HG03135 (cell line): ENCODE results near the gene AUTS2.
"Not testable (repeated sequence)": the region's sequence is repeated elsewhere in the genome, so short reads cannot be mapped to it uniquely, and the experiment has no call there.

Source experiments
- ATAC-seq: cut with Tn5 transposase; IDR thresholded peaks from one replicate; pipeline ENCODE4 v1.9.1; 2021; ENCODE audit warnings: mild to moderate bottlenecking, moderate library complexity; ENCODE audit not compliant: unreplicated experiment

The AUTS2 gene

DNA sequence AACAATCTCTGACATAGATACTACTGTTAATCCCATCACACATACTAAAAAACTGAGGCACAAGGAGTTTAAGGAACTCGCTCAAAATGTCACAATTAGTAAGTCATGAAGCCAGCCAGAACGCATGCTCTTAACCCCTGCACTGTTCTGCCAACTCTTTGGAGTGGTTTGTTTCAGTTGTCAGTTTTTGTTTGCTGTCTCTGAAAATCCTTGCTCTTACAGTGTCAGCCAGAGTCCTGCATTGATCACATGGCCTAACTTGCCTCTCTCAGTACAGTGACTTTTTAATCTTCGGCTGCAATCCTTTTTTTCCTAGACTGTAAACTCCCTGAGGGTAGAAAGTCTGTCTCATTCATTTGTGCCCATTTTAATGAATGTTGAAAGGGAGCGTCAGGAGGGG is 753.8 kb downstream of the AUTS2 start:
- no peak for ATAC-seq

- no peak for ATAC-seq
Observed at GRCh38 chr7:70352906-70353305, 754.6 kb downstream of the AUTS2 start.

DNA sequence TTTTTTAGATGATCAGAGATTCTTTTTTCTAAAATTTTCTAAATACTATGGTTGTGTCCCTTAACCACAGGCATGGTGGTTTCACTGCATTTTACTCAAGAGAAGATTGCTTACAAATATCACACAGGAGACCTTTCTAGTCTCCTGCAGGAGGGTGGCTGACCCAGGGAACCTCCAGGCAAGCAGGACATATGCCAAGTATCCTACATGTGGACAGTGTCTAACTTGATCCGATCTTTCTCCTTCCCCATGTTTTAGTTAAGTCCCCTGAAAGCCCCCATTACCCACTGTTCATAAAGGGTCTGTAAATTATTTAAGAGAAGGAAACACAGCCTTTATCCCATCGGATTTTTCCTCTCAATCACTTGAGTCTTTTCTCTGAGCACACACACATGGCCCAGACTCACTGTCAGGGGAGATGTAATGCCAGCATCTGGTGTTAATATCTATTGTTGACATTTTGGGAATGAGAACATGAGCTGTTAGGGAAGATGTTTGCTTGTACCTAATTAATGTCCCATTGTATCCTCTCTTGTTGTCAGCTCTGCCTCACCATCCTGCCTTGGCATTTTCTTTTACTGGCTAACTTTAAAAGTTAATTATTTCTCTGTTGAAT is 755.2 kb downstream of the AUTS2 start:
- ATAC-seq = no peak

DNA sequence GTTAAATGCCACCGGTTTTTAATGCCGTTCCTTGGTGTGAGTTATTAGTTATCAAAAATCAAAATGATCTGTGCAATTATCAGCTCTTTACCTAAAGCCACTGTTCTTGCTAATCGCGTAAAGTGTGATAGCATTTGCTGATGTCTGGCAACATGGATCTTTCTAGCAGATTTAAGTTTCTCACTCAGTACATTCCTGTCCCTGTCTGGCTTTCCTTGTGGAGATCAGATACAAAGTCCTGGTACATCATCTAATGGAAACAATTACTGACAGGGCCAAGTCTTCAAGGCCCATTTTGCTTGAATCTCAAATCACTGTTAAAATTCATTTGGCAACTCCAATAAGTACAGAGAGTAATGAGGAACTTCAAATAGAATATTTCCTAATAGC is 755.7 kb downstream of the AUTS2 start:
- no peak for ATAC-seq

GRCh38 chr7:70354409-70355169 is 756.3 kb downstream of the AUTS2 start:
- ATAC-seq = no peak

DNA sequence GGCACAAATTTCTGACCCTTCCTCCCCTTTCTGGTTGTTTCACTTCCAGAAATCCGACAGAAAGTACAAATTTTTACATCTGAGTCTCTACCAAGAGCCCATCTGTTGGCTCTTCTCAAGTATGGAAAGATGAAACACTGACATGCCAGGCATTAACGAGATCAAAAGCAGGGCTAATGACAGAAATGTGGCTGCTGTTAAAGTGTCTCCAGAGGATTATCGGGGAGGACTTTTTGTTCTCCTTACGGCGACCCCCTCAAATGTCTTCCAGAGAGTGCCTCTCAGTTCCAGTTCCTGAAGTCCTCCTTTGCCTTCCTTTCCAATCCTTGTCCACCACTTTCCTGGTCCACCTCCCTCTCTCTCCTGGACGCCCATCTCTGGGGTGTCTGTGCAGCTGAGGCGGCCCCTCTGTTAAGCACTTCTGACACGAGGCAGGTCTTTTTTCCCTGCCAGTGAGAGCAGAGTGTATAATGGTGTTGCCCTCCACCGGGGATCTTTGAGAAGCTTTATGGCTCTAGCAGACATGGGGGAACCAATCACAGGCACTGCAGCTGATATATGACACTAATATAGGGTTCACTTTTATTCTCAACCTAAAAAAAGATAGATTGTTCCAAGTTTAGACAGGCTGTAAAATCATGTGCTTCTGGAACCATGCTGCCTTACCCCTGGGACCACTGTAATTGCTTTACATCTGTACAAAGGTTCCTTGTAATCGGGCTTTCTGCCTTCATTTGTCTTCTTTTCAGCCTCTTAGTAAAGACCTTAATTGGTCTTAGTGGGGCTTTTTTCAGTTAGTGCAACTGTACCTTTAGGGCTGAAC is 757.1 kb downstream of the AUTS2 start:
- ATAC-seq = no peak

DNA sequence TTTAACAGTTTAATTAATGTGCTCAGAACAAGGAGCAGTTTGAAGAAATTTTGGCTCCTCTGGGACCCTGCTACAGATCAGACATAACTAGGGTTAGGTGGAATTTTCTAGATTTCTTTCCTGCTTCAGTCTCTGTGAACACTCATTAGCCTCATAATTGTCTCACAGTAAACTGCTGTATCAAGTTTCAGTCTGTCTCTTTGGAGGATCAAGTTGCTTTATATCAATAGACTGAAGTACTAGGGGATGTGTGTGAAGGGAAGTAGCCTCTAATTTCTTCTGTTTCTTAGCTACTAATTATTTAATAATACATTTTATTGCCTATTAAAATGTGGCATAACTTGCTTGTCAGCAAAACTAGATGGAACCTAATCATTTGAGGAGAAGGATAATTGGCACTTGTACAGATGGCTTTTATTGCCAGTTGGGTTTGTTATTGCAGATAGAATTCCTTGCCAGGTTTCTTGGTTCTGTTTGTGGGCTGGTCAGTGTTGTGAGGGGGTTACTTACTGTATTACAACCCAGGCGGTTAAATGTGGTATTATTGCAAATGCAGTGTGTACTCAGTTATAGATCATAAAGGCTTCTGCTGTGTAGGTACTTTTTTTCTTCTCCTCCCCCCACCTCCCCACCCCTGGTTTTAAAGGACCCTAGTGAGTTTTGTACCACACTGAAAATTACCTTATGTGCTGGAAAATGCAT is 758.0 kb downstream of the AUTS2 start:
- no peak for ATAC-seq

DNA sequence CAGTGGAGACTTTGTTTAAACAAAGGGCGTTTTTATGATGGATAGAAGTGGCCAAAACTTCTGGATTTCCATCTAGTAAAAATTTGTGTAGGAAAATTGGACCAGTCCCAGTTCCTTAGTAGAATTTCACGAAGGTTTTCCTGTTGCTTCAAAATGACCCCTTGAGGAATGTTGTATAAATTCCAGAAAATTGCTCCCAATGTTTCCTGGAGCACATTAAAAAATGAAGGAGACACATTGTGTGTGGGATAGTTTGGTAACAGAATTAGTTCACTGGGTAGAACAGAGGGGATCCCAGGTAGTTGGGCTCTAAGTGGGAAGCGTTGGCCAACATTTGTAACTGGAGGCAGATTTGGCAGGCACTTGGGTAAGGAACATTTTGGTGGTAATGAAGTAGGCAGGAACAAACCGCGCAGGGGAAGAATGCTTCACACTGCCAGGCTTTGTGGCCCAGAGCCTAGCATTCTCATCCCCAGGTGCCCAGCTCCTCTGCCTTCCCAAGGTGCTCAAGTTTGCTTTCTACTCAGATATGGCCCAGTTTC is 758.6 kb downstream of the AUTS2 start:
- no peak for ATAC-seq

DNA sequence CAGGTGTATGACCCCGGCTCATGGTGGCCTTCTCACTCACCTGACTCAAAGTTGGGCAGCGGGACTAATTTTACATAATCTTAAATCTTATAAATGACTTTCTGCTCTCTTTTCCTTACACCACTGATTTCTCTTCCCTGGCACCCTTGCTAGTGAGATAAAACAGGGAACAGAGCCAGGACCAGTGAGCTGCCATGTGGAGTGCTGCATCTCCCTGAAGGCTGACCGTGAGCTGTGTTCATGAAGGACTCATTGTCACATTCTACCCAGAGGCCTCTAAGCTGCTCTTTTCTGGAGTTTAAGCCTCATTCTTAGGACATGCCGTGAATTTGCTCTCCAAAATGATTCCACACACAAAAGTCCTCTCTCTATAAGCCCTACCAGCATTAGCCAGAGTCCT is 762.3 kb downstream of the AUTS2 start:
- no peak for ATAC-seq

- no peak for ATAC-seq
Observed at GRCh38 chr7:70361821-70362220, 763.5 kb downstream of the AUTS2 start.

- not testable (repeated sequence) for ATAC-seq
Observed at GRCh38 chr7:70364393-70364792, 766.1 kb downstream of the AUTS2 start.

- no peak for ATAC-seq
Observed at GRCh38 chr7:70371652-70372051, 773.4 kb downstream of the AUTS2 start.

DNA sequence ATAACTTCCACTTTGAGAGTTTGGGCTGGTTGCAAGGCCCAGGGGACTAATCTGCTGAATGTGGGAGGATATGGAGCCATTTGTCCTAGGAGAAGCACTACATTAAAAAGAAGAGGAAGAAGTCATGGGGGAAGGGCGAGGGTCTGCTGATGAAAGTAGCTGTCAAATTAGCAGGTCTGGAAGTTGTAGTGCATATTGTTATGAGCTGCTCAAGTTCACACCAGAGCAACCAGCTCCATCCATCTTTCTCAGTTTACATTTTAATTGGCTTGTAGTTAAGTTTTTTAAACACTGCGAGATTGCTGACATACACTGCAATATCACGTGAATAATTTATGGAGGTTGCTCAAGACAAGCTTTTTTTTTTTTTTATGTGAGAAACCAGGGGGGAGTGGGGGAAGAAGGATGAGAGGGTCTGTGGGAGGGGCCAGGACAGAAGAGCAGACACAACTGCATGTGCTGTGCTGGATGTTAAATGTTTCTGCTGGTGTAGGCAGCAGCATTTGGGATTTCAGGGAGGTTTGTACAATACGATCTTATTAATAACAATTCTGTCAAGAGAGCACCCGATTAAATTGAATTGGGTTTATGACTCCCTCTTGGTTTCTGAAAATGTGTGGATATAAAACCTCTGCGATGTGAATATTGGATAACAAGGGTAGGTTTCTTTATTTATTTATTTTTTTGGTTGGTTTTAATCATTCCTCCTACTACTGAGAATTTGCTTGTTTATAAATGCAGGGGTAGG is 774.7 kb downstream of the AUTS2 start:
- ATAC-seq = no peak

DNA sequence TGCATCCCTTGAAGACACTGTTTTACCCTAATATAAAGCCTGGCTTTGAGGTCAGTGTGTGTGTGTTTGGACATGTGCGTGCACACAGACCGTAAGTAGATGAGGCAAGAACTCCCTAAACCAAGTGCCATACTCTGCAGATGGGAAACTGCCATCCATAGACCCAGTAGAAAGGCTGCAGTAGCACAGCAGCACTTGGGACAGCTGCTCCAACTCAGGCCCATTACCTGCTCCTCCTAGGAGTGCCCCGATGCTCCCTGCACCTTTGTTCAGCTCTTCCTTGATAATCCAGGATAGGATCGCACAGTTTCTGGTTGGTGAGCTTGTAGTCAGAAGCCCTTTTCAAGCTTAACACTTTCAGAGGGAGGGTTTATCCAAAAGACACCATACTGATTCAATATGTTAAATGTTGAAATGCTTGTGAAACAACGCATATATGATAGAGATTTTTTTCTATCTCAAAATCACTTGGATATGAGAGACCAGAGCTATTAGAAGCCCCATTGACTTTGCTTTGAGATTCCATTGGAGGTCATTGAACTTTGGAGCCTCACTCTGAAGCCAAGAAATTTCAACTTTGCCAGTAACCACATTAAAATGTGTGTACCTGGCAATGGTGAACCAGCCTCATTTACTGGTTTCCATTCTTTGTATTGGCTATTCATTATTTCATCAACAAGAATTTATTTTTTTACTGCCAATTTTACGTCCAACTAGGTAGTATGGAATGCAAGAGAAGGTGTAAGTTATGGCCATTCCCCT is 776.7 kb downstream of the AUTS2 start:
- ATAC-seq = no peak

DNA sequence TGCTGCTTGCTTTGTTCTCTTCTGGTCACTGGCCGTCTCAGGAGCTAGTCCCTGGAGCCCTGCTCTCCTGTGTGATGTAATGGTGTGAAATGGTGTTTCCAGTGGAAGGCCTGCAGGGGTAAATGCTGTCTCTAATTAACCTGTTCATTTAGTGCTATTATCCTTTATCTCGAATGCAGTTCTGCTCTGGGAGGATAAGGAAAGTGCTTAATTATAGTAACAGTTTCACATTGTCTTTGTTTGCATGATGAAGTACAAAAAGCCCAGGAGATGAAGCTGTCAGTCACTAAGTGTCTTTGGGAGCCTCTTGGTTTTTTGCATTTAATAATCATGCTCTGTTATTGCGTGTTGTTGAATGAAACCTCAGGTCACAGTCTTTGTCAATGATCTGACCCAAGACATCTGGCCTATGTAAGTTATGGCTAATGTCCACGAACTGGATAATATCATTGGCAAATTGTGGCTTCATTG is 778.3 kb downstream of the AUTS2 start:
- ATAC-seq = no peak

DNA sequence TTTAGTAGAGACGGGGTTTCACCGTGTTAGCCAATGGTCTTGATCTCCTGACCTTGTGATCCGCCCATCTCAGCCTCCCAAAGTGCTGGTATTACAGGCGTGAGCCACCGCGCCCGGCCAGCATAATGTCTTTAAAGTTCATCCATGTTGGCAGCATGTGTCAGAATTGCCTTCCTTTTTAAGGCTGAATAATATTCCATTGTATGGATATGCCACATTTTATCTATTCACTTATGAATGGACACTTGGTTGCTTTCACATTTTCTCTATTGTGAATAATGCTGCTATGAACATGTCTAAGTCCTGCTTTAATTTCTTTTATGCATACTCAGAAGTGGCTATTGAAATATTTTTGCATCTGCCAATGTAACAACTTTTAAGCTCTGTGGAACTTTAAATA is 779.7 kb downstream of the AUTS2 start:
- no peak for ATAC-seq

DNA sequence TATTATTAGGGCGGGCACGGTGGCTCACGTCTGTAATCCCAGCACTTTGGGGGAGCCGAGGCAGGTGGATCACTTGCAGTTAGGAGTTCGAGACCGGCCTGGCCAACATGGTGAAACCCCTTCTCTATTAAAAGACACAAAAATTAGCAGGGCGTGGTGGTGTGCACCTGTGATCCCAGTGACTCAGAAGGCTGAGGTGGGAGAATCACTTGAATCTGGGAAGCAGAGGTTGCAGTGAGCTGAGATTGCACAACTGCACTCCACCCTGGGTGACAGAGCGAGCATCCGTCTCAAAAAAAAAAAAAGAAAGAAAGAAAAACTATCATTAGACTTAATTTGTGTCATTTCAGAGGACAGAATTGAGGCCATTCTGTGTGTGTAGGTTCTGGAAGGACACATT is 780.9 kb downstream of the AUTS2 start:
- no peak for ATAC-seq

- ATAC-seq = no peak
Observed at GRCh38 chr7:70380421-70381015, 782.2 kb downstream of the AUTS2 start.
